AG04449 (cell line): ENCODE results near the gene ACSL1.

Experiments used
- CTCF ChIA-PET: fragments of 350-600 bp; formaldehyde crosslinking; extraction: SDS; loops from one replicate; lab custom pipeline; 2021; ENCODE audit warnings: antibody characterized with exemption; lab: Yijun Ruan, JAX
- POLR2A ChIA-PET: fragments of 400-600, 350-600 bp; formaldehyde crosslinking; extraction: SDS; loops from one replicate; lab custom pipeline; 2020; ENCODE audit warnings: antibody characterized with exemption, inconsistent platforms; lab: Yijun Ruan, JAX
- DNase-seq: peaks from one replicate; pipeline ENCODE4 v3.0.0-alpha.2; 2010; ENCODE audit warnings: low read depth, low spot score
- H3K4me3 ChIP-seq: 2 replicates; pipeline ENCODE4 v1.5.1; 2011; ENCODE audit warnings: low read depth, mild to moderate bottlenecking, control low read depth, low read length
- TF ChIP-seq, protein P1 (sequence below): IDR thresholded peaks from one replicate; pipeline ENCODE4 v1.5.1; 2011; ENCODE audit warnings: mild to moderate bottlenecking, moderate library complexity, low read length, control low read depth, inconsistent platforms; ENCODE audit not compliant: insufficient read depth; ENCODE audit errors: missing control alignments

Gene ACSL1, protein sequence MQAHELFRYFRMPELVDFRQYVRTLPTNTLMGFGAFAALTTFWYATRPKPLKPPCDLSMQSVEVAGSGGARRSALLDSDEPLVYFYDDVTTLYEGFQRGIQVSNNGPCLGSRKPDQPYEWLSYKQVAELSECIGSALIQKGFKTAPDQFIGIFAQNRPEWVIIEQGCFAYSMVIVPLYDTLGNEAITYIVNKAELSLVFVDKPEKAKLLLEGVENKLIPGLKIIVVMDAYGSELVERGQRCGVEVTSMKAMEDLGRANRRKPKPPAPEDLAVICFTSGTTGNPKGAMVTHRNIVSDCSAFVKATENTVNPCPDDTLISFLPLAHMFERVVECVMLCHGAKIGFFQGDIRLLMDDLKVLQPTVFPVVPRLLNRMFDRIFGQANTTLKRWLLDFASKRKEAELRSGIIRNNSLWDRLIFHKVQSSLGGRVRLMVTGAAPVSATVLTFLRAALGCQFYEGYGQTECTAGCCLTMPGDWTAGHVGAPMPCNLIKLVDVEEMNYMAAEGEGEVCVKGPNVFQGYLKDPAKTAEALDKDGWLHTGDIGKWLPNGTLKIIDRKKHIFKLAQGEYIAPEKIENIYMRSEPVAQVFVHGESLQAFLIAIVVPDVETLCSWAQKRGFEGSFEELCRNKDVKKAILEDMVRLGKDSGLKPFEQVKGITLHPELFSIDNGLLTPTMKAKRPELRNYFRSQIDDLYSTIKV

DNA sequence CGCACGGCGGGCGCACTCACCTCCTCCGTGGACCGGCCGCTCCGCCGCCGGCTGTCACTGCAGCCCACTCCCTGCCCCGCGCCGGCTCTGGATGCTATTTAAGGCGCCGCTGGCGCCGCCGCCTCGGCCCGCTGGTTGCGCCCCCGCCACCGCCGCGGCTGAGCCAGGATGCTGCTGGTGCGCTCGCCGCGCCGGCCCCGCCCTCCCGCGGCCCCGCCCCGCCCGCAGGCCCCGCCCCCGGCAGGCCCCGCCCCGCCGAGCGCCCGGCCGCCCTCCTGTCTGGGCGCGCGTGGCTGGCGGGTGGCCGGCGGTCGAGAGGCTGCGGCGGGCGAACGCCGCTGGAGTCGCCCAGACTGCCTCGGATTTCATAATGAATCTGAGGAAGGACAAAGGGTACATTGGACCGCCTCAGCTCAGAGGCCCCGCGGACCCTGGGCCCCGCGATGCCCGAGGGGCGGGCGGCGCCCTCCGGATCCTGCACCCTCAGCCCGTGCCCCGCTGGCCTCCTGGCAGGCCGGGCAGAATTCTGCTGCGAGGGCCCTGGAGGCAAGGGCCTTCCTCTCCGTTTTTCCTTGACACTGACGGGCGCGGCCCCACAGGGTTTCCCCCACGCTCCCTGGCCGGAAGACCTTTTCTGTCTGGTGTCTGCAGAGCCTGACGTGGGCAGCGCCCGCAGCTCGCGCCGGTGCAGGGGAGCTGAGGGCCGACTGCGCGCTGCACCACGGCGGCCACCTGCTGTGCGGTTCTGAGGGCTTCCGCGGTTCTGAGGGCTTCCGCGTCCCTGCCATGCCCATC is at the start of gene ACSL1:
ACSL1 (minus strand) TSS at position 73 of the 795 bp plus-strand sequence. CDS start 22,454 bp downstream, outside the sequence.
- TF ChIP-seq, protein P1, sequence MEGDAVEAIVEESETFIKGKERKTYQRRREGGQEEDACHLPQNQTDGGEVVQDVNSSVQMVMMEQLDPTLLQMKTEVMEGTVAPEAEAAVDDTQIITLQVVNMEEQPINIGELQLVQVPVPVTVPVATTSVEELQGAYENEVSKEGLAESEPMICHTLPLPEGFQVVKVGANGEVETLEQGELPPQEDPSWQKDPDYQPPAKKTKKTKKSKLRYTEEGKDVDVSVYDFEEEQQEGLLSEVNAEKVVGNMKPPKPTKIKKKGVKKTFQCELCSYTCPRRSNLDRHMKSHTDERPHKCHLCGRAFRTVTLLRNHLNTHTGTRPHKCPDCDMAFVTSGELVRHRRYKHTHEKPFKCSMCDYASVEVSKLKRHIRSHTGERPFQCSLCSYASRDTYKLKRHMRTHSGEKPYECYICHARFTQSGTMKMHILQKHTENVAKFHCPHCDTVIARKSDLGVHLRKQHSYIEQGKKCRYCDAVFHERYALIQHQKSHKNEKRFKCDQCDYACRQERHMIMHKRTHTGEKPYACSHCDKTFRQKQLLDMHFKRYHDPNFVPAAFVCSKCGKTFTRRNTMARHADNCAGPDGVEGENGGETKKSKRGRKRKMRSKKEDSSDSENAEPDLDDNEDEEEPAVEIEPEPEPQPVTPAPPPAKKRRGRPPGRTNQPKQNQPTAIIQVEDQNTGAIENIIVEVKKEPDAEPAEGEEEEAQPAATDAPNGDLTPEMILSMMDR = no peak
- DNase-seq = no peak
- peak within 1 kb of the TSS; percentile 63 for H3K4me3 ChIP-seq
- ChIA-PET POLR2A (interaction anchor here (0.5 kb wide), 1 partner anchor 1278 kb away, joined by 4 read pairs; no protein-coding TSS in a partner anchor), CTCF (interaction anchor here (1.5 to 1.8 kb wide), 3 partner anchors 10 to 177 kb away, joined by 3 to 5 read pairs (median 4); partner anchors contain the start of gene CASP3)

DNA sequence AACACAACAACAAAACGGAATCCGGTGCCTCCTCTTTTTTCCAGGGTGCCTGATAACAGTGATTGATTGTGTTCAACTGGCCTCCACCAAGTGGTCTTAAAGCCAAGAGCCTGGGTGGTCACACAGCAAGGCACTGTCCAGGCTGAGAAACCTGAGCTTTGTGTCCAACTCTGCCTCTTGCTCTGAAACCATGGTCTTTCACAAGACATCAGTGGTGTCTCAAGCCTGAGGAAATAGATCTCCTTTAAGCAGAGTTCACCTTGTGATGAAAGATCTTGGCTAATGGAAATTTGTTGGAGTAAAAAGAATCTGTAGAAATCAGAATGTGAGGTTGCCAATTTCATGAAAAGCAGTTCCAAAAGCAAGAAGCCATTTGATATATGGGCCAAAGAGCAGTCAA is 47.3 kb upstream of the ACSL1 start:
- no peak for DNase-seq
- CTCF ChIA-PET = no interaction called here

DNA sequence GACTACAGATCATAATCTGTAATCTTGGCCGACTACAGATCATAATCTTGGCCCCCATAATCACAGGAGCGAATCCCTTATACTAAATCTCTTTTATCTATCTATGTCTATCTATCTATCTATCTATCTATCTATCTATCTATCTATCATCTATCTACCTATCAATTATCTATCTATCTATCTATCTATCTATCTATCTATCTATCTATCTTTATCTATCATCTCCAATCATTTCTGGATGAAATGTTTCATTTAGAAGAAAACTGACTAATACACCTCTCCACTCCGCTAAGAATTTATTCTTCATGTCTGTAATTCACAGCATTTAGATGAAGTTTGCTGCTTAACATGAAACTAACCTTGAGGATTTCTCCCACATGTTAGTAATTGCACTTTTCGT is 45.0 kb upstream of the ACSL1 start:
- ChIA-PET POLR2A (no interaction called here), CTCF (no interaction called here)
- TF ChIP-seq, protein P1 = no peak
- no peak overlapping the region for H3K4me3 ChIP-seq
- no peak for DNase-seq

More for the DNA sequence above, 47.3 kb upstream of the ACSL1 start:
- H3K4me3 ChIP-seq = no peak overlapping the region
- TF ChIP-seq, protein P1 = no peak
- POLR2A ChIA-PET = no interaction called here

DNA sequence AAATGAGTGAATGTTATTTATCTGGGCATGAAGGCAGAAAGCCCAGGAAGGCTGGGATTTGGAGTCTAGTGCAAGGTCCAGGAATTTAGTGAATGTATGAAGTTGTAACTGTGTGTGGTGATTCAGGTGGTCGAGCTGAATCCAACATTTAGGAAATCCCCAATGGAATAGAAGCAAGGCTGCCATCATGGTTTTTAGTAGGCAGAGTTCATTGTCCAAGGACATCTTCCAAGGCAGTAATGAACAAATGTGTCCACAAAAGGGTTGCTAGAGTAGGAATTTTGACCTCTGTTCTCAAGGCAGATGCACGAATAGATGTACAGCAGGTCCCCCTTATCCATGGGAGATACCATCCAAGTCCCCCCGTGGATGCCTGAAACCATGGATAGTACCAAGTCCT is 42.9 kb upstream of the ACSL1 start:
- ChIA-PET CTCF (no interaction called here), POLR2A (no interaction called here)
- DNase-seq = no peak
- TF ChIP-seq, protein P1 = no peak
- no peak overlapping the region for H3K4me3 ChIP-seq

DNA sequence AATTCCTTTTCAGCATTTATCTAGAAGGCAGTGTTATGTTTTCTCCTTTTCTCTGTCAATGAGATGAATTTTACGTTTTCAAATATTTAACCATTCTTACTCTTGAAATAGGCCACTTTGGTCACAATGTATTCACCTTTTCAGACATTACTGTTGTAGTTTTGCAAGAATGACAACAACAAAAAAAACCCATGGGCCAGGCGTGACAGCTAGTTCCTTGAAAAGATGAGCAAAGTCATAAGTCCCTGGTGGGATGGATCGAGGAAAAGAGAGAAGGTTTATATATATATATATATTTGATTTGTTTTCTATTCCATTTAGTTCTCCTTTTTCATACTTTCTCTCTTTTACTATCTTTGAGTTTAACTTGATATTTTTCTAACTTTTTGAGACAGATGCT is 38.1 kb upstream of the ACSL1 start:
- DNase-seq = no peak
- CTCF ChIA-PET = no interaction called here
- TF ChIP-seq, protein P1 = no peak
- POLR2A ChIA-PET = no interaction called here
- no peak overlapping the region for H3K4me3 ChIP-seq

DNA sequence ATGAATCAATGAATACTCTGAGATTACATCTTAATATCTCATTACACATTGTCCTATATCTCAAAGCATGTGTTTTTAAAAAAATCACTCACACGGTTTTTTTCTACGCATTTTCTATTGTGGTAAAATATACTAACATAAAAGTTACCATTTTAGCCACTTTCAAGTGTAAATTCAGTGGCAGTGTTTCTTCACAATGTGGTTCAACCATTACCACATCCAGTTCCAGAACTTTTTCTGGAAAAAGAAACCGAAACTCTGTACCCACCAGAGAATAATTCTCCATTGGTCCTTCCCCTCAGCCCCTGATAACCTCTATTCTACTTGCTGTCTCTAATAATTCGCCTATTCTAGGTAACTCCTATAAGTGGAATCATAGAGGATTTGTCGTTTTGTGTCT is 35.3 kb upstream of the ACSL1 start:
- ChIA-PET POLR2A (no interaction called here), CTCF (no interaction called here)
- H3K4me3 ChIP-seq = no peak overlapping the region
- TF ChIP-seq, protein P1 = no peak
- DNase-seq = no peak
